Lower leg skin (tissue), 3 donors: ENCODE data around the gene ADPRH.

Experiments
- POLR2A ChIP-seq, 2 donors: fragments of 450-650 bp; IDR thresholded peaks; one replicate each; pipeline ENCODE4 v1.6.1; 2016 to 2017; ENCODE audit warnings: antibody characterized with exemption in 2 of 2, mild to moderate bottlenecking in 1 of 2, moderate library complexity in 1 of 2
- TF ChIP-seq, protein P1 (sequence below), 3 donors: fragments of 450-650 bp; IDR thresholded peaks; one replicate each; pipeline ENCODE4 v1.5.1; 2016; ENCODE audit warnings: antibody characterized with exemption in 3 of 3, mild to moderate bottlenecking in 3 of 3, moderate library complexity in 2 of 3

DNA sequence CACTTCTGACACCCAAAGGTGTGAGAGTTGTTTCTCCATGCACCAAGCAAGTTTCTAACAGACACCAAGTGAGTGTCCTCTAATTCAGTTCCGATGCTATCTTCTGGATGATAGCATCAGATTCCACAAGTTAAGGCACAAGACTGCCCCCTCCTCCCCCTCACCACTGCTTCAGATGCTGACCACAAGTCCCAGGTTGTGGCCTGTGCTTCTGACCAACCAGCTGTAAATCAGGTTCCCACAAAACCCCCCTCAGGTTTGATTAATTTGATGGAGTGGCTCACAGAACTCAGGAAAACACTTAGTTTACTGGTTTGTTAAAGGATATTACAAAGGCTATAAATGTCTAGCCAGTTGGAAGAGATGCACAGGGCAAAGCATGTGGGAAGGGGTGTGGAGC is 11.4 kb downstream of the ADPRH start:
- TF ChIP-seq, protein P1, sequence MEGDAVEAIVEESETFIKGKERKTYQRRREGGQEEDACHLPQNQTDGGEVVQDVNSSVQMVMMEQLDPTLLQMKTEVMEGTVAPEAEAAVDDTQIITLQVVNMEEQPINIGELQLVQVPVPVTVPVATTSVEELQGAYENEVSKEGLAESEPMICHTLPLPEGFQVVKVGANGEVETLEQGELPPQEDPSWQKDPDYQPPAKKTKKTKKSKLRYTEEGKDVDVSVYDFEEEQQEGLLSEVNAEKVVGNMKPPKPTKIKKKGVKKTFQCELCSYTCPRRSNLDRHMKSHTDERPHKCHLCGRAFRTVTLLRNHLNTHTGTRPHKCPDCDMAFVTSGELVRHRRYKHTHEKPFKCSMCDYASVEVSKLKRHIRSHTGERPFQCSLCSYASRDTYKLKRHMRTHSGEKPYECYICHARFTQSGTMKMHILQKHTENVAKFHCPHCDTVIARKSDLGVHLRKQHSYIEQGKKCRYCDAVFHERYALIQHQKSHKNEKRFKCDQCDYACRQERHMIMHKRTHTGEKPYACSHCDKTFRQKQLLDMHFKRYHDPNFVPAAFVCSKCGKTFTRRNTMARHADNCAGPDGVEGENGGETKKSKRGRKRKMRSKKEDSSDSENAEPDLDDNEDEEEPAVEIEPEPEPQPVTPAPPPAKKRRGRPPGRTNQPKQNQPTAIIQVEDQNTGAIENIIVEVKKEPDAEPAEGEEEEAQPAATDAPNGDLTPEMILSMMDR (IDR thresholded peaks at IDR 0.05): no peak
- no peak for TF ChIP-seq POLR2A (IDR thresholded peaks at IDR 0.05)
